ENCODE measurements around the gene LRRTM4.

DNA sequence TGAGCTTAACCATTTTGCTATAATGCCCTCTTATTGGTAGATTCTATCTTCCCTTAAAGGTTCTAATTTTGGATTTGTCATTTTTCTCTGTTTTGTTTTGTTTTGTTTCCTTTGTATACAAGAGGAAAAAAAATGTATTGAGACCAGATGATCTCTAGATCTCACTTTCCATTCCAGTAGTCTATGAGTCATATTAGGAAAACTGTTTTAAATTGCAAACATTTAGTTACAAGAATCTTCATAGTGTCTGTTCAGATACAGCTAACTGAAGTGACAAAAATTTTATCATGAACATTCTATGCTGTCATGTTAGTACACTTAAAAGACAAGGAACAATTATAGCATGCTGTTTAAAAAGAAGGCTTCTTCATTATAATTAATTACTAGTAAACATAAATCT lies 322.8 kb downstream of the LRRTM4 start:
- TF ChIP-seq, protein P1, sequence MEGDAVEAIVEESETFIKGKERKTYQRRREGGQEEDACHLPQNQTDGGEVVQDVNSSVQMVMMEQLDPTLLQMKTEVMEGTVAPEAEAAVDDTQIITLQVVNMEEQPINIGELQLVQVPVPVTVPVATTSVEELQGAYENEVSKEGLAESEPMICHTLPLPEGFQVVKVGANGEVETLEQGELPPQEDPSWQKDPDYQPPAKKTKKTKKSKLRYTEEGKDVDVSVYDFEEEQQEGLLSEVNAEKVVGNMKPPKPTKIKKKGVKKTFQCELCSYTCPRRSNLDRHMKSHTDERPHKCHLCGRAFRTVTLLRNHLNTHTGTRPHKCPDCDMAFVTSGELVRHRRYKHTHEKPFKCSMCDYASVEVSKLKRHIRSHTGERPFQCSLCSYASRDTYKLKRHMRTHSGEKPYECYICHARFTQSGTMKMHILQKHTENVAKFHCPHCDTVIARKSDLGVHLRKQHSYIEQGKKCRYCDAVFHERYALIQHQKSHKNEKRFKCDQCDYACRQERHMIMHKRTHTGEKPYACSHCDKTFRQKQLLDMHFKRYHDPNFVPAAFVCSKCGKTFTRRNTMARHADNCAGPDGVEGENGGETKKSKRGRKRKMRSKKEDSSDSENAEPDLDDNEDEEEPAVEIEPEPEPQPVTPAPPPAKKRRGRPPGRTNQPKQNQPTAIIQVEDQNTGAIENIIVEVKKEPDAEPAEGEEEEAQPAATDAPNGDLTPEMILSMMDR (conservative IDR thresholded peaks at IDR 0.05 in 1 of 2, IDR thresholded peaks at IDR 0.05 in 1 of 2; ENCODE audit: extremely low read depth in 1 of 2, insufficient read depth in 1 of 2, low read depth in 1 of 2, low read length in 2 of 2) = no peak
- TF ChIP-seq EZH2 (IDR thresholded peaks at IDR 0.05; ENCODE audit: borderline replicate concordance, low read length) = no peak
